AML-193 (cell line): Measurements from ENCODE around the gene ABRACL.
A peak's percentile ranks its signal among the peaks of the same experiment; 100 is the strongest.

Experiments used
- DNase-seq, 2 experiments: peaks; one replicate each; lab custom pipeline; 2025; lab: John Stamatoyannopoulos, UW

ABRACL gene

DNA sequence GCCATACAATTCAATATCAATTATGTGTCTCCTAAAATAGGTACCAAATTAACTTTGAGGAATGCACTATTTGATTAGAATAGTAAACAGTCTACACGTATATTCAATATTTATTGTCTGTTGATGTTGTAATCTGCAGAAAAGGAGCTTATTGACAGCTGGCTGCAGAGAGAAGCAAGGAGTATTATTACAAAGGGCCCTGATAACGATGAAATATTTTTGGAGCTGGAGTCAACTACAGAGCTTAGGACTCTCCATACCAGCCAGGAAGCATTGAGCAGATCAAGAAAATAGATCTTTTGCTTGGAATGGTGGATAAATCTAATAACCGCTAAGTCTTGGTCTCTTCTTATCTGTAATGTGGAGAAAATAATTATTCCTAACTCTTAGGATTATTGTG lies 25.5 kb downstream of the ABRACL start:
- no peak for DNase-seq

DNA sequence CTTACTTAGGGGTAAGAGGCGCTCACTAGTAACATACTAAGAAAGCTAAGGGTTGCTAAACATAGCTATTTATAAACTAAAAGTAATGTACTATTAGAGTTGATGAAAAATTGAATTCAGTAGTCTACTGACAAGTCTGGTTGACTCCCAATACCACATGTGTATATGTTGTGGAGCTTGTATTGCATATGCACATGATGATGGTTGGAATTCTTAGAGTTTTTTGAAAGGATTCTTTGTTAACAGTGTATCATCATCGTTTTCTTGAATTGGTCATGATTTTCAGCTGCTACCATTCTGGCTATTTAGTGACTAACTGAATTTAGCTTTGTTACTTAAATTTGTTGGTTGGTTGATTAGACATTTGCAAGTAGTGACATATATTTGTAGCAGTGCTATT lies 27.2 kb downstream of the ABRACL start:
- DNase-seq, result no peak

DNA sequence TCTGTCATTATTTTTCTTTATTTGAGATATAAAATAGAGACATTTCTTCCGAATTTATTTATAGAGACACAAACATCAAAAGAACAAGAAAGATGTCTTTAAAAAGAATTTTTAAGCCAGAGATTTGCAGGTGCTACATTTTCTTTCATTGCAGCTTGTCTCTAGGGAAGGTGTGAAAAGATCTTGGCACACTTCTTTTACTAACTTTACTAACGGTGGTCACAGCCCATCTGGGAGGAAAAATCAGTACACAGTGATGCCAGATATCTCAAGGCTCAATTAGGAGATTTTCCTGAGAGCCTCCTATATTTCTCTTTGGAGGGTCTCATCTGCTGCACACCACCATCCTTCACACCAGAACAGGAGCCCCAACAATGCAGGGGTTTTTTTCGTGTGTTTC lies 29.5 kb downstream of the ABRACL start:
- DNase-seq, result no peak

DNA sequence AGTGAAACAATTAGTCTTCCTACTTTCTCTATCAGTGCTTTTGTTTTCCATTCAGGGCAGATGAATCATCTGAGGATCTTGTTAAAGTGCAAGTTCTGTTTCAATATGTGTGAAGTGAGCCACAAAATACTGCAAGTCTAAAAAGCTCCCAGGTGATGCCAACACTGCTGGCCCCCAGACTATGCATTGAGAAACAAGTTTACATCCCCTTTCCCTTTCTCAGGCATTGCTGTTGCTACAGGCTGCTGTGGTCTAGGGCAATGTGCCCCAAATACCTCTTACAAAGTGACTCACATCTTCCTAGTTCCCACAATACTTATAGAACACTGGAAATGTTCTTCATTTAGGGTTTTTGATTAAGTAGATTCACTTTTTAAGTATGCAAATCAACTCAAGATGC lies 31.8 kb downstream of the ABRACL start:
- peak; percentile 13 to 42 for DNase-seq

DNA sequence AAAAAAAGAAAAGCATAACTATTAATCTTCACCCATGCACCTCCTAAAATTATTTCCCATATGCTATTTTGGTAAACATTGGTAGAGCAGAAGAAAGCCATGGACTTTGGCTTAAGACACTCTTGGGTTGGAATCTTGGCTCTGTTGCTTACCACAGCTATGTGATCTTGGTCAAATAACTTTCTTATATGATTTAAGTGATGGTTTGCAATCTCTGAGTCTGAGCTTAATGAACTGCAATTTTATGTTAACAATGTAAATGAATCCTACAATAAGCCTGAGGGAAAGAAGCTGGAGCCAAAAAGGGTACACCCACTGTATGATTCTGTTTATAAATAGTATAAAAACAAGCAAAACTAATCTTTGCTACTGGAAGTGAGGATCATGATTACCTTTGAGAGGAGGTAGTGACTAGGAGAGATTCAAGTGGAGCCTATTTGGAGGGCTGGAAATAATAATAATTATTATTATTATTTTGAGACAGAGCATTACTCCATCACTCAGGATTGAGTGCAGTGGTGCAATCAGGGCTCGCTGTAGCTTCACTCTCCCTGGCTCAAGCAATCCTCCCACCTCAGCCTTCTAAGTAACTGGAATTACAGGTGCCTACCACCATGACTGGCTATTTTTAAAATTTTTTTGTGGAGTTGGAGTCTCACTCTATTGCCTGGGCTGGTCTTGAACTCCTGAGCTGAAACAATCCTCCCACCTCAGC lies 34.5 kb downstream of the ABRACL start:
- DNase-seq, result no peak

DNA sequence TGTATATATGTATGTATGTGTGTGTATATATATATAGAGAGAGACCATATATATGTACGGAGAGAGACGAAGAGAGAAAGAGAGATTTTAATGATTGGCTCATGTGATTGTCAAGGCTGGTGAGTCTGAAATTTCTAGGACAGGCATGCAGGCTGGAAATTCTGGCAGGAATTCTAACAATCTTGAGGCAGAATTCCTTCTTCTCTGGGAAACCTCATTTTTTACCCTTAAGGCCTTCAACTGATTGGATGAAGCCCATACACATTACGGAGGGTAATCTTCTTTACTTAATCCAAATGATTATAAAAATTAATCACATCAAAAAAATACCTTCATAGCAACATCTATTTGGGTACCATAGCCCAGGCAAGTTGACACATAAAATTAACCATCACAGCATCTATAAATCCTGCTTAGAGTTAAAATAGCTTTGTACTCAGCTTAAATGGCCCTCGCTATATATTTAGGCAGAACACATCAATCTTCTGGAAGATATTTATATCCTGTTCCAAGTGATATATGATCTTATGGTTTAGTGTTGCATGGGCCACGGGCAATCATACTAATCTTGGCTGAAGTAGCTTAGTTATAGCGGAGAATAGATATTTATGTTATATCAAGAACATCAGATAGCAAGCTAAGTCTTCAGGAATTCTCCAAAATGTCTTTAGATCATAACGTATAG lies 36.6 kb downstream of the ABRACL start:
- no peak for DNase-seq

DNA sequence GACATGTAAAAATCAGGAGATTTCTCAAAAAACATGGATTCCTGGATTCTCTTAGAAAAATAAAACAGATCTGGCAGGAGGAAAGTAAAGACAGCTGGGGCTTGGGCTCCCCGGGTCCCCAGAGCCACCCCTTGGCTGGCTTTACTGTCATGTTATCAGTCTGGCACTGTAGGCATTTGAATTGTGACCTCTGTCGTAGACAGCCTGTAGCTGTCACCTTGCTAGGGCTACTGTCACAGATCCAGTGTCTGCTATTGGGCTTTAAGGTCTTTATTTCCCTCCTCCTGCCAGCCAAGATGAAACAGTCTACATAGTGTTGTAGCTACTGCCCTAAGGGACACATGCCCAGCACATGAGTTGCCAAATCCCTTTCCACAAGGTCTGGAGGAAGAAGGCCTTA lies 37.5 kb downstream of the ABRACL start:
- no peak for DNase-seq

DNA sequence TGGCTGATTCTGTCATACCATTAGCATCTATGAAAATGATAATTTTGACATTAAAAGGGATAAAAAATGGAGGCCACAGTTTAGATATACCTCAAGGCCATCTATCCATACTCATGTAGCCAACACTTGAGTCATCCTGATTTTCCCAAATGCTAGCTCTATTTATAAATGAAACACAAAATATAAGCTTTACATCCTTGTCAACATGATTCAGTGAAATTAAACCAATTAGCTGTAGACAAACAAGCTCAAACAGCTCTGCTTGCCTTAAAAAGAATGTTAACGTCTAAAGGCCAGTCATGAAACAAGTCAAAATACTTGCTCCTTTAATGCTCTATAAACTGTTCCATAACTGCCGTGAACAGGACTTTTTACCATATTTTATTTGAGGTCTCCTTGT lies 40.3 kb downstream of the ABRACL start:
- DNase-seq, result no peak

DNA sequence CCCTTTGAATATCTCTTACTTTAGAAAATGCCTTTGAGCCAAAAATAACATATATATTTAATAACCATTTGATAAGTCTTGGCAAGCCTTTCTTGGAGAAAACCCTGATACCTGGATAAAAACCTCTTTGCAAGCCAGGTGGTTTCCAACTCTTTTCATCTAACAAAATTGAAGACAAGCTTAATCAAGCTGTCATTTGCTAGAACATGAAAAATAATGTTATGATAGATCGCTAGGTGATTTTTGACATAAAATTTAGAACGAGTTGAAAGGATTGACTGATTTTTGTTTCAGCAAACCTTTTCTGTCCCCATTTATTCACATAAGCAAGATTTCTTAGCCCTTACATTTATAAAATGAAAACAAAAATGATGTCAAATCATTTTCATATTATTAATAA lies 44.6 kb downstream of the ABRACL start:
- no peak for DNase-seq

DNA sequence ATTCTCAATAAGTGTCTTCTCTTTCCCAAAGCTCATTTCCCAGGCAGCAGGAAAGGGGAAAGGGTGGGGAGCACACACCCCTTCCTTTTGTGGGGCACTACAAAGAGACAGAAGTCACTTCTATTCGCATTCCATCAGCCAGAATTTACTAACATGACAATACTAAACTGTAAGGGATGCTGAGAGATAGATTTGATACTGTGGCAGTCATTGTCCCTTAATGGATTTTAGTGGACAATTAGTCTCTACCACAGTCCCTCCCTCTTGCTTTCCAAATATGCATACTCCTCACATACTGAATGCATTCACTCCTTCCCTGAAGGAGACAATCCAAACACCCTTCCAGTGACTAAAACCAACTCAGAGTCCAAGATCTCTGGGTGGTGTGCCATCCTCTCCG lies 50.5 kb downstream of the ABRACL start:
- DNase-seq, result no peak

DNA sequence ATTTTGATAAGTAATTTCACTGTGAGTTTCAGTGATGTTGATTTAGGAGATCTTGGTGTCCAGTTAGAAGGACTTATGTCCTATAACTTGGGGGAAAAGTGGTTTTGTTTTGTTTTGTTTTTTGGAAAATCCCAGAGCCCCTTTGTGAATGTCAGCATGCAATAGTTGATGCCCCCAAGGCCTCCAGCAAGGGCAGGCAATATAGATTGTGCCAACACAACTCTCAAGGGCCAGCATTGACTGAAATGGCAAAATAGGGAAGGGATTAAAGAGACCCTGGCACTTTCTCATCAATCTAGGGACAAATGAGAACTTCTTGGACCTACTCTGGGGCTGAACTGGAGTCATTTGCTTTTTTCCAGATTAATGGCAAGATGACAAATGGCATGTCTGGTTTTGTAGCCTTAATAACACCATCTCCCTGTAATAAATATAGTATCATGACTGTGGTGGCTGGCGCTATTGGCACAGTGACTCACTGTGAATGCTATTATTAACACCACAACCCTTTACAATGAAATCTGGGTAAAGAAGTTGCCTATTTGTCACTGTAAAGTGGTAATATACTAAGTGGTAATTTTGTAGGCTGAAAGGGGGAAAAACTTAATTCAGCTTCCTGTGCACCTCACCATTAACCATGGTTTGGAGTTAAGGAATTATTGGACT lies 51.8 kb downstream of the ABRACL start:
- DNase-seq, result no peak

DNA sequence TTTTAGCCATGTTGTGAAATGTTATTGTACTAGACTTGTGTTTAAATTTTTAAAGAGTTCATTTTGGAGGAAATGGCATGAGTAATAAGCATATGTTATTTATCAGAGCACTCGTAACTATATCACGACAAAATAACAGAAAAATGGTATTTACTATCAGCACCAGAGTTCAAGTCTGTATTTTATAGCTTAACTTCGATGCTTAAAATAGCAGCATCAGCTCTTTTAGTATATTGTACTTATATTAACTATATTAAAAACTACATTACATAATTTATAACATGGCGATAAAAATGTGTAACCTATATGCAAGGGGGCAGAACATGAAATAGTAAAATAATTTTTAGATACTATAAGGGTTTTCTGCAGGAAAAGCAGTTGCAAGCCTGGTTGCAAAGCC lies 52.9 kb downstream of the ABRACL start:
- no peak for DNase-seq

DNA sequence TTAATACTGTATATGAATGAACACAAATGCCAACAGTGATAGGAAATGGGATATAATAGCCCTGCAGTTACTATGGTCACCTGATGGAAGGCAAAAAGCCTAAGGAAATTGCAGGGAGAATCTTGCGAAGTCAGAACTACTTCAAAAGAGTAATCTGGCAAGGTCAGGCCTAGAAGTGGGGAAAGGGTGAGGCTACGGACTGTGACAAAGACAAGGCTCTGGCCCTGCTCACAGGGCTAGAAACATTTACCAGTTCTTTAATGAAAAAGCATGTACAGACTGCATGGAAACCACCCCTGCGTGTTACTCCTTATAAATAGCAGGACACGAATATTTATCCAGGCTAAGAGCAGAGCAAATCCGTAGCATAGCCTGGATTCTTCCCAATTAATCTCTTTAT lies 53.8 kb downstream of the ABRACL start:
- no peak for DNase-seq

DNA sequence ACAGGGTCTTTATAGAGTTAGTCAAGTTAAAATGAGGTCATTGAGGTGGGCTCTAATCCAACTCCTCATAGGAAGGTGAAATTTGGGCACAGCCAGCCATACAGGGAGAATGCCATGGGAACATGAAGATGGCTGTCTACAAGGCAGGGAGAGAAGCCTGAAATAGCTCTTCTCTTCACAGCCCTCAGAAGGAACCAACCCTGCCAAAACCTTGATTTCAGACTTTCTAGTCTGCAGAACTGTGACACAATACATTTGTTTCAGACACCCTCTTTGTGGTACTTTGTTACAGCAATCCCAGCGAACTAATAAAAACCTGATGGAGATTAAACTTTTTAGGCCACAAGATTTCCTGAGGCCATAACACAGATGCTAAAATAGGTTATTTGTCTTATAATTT lies 63.3 kb downstream of the ABRACL start:
- DNase-seq, result no peak
